Subcutaneous abdominal adipose tissue (tissue), 5 donors: ENCODE data around the gene SHROOM3.

Experiments
- H3K27ac ChIP-seq: one replicate; pipeline ENCODE4 v1.7.0; 2013; ENCODE audit warnings: low read depth, mild to moderate bottlenecking, inconsistent platforms, low read length, moderate library complexity
- H3K27me3 ChIP-seq, 5 donors: one replicate each; pipeline ENCODE4 v1.7.0; 2013; ENCODE audit warnings: low read length in 5 of 5, inconsistent platforms in 1 of 5; ENCODE audit not compliant: control insufficient read depth in 5 of 5, insufficient read depth in 4 of 5
- H3K36me3 ChIP-seq, 5 donors: one replicate each; pipeline ENCODE4 v1.7.0; 2013; ENCODE audit warnings: low read length in 5 of 5; ENCODE audit not compliant: control insufficient read depth in 5 of 5, insufficient read depth in 5 of 5
- H3K4me1 ChIP-seq, 5 donors: one replicate each; pipeline ENCODE4 v1.7.0; 2013; ENCODE audit warnings: low read length in 5 of 5, mild to moderate bottlenecking in 3 of 5, moderate library complexity in 1 of 5; ENCODE audit not compliant: control insufficient read depth in 5 of 5, insufficient read depth in 5 of 5
- H3K4me3 ChIP-seq, 5 donors: one replicate each; pipeline ENCODE4 v1.7.0; 2013; ENCODE audit warnings: low read length in 5 of 5, low read depth in 1 of 5
- H3K9ac ChIP-seq, 5 donors: one replicate each; pipeline ENCODE4 v1.7.0; 2013; ENCODE audit warnings: low read length in 5 of 5, mild to moderate bottlenecking in 4 of 5, moderate library complexity in 3 of 5
- H3K9me3 ChIP-seq, 5 donors: one replicate each; pipeline ENCODE4 v1.7.0; 2013; ENCODE audit warnings: low read length in 5 of 5; ENCODE audit not compliant: control insufficient read depth in 5 of 5
- donor health status: healthy.
- donor health status: healthy.
- donor health status: healthy.
- donor health status: healthy.
- donor health status: healthy.

The SHROOM3 gene

DNA sequence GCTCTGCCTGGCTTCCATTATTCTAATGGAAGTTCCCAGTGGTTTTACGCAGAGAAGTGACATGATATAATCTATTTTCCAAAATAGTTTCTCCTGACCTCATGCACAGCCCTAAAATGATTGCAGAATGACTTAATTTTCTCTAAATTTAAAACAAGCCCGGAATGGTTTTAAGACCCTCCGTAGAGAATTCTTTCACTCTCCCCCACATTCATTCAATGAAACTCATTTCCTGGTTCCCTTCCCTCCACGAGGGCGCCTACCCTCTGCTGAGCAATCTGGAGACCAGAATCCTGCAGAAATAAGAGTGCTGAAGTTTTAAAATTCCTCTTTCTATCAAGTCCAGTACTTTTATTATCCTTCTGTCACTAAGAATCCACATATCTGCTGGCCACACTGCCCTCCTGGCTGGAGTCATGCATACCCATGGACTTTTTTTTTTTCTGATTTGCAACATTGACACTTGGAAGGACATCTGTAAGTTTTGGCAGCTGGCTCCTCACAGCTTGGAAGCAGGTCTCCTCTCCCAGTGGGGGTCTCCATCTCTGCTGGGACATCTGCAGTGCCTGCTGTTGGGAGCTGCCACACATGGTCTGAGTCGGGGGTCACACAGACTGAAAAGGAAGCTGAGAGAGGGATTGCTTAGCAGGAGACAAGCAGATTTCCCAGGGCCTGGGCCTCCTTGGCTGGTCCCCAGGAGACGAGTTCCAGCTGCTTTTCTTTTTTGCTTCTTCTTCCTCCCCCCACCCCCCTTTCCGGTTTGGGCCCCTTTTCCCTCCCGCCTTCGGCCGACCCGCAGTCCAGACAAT lies 376.8 kb downstream of the SHROOM3 start:
- Histone ChIP-seq H3K4me1 (peaks cover 0 to 33% (median 27%) of the 10 kb centered on the region in 5 donors), H3K4me3 (no peak overlapping the region), H3K27ac (peak overlapping the region; percentile 40), H3K27me3 (no peaks in the 10 kb centered on the region), H3K36me3 (no peaks in the 10 kb centered on the region), H3K9me3 (peaks cover 0 to 3% (median 0%) of the 10 kb centered on the region in 5 donors), H3K9ac (no peak overlapping the region)

DNA sequence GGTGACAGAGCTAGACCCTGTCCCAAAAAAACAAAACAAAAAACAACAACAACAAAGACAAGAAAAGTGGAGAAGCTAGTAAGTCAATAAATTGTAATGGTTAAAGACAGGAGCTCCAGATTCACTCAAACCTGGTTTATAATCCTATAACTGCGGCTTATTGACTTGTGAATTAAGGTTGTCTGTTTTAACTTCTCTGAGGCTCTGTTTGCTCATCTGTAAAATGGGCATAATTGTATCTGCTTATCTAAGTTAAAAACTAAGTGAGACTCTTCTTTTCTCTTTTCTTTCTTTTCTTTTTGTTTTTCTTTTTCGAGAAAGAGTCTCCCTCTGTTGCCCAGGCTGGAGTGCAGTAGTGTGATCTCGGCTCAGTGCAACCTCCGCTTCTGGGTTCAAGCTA lies 378.0 kb downstream of the SHROOM3 start:
- H3K36me3 ChIP-seq, result no peaks in the 10 kb centered on the region
- H3K9ac ChIP-seq, result no peak overlapping the region
- H3K27me3 ChIP-seq, result no peaks in the 10 kb centered on the region
- H3K4me1 ChIP-seq, result peaks cover 0 to 33% (median 27%) of the 10 kb centered on the region in 5 donors
- peaks cover 0 to 3% (median 0%) of the 10 kb centered on the region in 5 donors for H3K9me3 ChIP-seq
- no peak overlapping the region for H3K27ac ChIP-seq
- H3K4me3 ChIP-seq, result no peak overlapping the region

DNA sequence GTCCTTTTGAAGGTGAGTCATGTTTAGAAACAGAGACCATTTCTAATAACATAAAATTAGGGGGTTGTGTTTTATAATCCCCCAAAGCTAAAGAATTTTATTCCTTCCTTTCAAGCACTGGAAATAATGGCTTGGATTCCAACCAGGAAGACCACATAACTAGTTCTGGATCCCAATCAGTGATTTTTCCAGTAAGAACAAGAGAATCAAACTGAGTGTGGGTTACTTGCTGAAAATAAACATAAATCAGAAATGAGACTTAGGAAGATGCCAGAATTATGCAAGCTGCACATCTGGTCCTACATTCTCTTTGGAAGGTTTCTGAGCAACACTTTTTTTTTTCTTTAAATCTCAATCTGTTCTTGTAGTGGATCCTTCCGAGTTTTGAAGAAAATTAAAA lies 386.6 kb downstream of the SHROOM3 start:
- Histone ChIP-seq H3K27me3 (no peaks in the 10 kb centered on the region), H3K4me3 (no peak overlapping the region), H3K27ac (peak overlapping the region; percentile 4), H3K9ac (no peak overlapping the region), H3K36me3 (no peaks in the 10 kb centered on the region), H3K9me3 (no peaks in the 10 kb centered on the region), H3K4me1 (peaks cover 2 to 14% (median 6%) of the 10 kb centered on the region in 5 donors)

DNA sequence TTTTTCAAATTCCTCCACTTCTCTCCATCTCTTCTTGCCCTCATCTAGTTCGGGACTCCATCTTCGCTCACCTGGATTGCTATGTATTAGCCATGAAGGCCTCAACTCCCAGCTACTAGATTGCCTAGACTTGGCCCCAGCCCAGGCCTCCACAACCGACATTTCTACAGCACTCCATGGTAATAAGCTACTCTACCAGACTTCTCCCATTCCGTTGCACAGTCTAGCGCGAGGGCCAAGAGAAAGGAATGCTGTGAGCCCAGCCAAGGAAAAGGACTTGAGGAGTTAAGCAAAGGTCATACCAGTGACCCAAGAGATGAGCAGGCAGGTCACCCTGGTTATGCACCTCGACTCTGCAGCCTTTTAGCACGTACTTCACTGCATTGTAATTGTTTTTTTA lies 387.3 kb downstream of the SHROOM3 start:
- H3K4me1 ChIP-seq, result peaks cover 2 to 14% (median 6%) of the 10 kb centered on the region in 5 donors
- peak overlapping the region; percentile 4 for H3K27ac ChIP-seq
- H3K27me3 ChIP-seq, result no peaks in the 10 kb centered on the region
- H3K9ac ChIP-seq, result no peak overlapping the region
- no peaks in the 10 kb centered on the region for H3K9me3 ChIP-seq
- H3K36me3 ChIP-seq, result no peaks in the 10 kb centered on the region
- H3K4me3 ChIP-seq, result no peak overlapping the region

DNA sequence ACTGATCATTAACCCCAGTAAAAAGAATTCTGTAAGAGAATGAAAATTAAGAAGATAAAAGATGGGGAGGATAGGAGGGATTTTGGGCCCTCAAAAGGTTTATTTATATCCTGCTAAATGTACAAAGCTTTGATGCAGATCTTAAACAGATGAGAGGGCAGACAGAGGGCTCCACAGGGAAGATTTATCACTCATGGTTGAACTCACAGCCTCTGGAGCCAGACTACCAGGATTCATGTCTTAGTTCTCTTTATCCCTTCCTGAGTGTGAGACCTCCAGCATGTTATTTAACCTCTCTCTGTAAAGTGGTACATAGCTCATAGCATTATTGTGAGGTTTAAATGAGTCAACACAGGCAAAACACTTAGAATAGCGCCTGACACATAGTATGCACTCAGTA lies 388.5 kb downstream of the SHROOM3 start:
- Histone ChIP-seq H3K36me3 (no peaks in the 10 kb centered on the region), H3K9me3 (no peaks in the 10 kb centered on the region), H3K27me3 (no peaks in the 10 kb centered on the region), H3K4me1 (peaks cover 2 to 14% (median 6%) of the 10 kb centered on the region in 5 donors), H3K9ac (no peak overlapping the region), H3K4me3 (no peak overlapping the region), H3K27ac (no peak overlapping the region)

DNA sequence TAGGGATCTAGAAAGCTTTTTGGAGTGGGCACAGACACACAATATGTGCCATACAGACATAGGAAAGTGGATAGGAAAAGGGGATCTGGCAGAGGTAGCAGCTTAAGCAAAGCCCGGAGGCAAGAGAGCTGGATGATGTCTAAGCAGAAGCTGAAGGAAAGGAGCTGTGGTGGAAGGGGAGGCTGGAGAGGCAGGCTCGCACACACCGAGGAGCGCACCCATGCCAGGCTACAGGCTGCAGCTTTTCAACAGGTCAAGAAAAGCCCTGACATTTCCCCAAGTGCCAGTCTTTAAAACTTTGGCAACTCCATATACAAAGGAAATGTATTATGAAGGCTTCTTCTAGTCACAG lies 395.6 kb downstream of the SHROOM3 start:
- peak overlapping the region; percentile 80 for H3K27ac ChIP-seq

DNA sequence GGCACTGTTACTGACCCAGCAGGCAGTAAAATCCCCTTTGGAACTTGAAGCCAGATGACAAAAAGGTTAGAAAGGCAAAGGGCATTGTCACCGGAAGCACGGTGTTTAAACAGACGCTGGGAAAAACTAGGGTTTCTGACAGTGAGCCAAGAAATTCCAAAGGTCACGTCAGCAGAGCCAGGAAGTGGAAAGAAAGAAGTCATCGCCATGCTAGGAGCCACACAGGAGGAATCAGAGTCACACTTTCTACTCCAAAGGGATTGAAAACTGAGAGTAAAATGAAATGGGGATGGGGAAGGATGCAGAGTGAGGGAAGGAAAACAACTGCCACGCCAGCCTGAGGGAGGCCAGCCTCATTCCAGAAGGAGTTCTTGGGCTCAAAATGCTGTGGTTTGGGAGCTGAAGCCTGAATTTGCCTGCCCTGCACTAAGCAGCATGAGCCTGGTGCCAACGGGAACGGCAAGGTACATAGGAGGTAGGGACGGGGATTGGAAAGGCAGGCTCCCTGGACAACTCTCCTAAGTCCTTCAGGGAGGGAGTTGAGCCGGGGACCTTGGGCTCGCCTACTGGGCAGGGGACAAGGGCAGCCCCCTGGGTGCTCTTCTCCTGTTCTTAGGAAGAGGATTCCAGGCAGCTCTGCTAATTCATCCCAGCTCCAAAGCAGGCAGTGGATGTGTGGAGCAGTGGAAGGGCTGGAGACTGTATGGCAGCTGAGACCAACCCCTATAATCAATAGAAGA lies 396.1 kb downstream of the SHROOM3 start:
- no peaks in the 10 kb centered on the region for H3K36me3 ChIP-seq
- H3K9me3 ChIP-seq, result no peaks in the 10 kb centered on the region
- peak overlapping the region in 3 of 5 donors; percentile 13 to 40 (median 32) for H3K4me3 ChIP-seq
- H3K4me1 ChIP-seq, result peaks cover 9 to 25% (median 20%) of the 10 kb centered on the region in 5 donors
- peak overlapping the region in 3 of 5 donors; percentile 38 to 54 (median 53) for H3K9ac ChIP-seq
- no peaks in the 10 kb centered on the region for H3K27me3 ChIP-seq
- H3K27ac ChIP-seq, result peak overlapping the region; percentile 80

More for the DNA sequence above, 395.6 kb downstream of the SHROOM3 start:
- Histone ChIP-seq H3K9ac (peak overlapping the region in 4 of 5 donors; percentile 38 to 54 (median 46)), H3K4me3 (peak overlapping the region in 4 of 5 donors; percentile 23 to 40 (median 32)), H3K27me3 (no peaks in the 10 kb centered on the region), H3K4me1 (peaks cover 9 to 25% (median 20%) of the 10 kb centered on the region in 5 donors), H3K9me3 (no peaks in the 10 kb centered on the region), H3K36me3 (no peaks in the 10 kb centered on the region)

DNA sequence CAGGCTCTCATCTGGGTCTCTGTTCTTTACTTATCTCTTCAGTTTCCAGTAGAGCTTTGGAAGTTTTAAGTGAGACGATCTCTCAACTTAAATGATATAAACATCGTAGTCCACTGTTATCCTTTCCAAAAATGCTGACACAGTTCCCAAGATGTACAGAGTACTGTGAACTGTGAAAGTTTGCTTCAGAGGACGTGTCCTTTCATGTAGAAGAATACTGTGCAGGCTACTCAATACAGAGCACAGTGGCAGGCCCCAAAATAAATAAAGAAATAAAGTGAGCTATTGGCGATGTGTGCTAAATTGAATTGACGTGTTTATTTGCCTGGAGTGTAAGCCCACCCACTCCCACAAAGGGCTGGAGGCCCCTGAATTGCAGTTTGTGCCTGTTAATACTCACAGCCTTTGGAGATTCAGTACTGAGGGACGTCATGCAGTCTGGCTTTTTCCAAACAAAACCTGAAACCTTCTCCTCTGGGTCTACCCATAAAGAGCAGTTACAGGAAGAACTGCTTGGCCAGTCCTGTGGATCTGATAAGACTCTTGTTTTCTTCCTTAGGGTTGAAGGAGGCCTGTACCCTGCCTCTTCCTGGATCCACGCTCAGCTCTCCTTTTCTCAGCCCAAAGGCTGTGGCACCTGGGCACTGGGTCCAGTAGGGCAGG lies 396.8 kb downstream of the SHROOM3 start:
- peak overlapping the region; percentile 80 for H3K27ac ChIP-seq
- H3K4me1 ChIP-seq, result peaks cover 11 to 25% (median 20%) of the 10 kb centered on the region in 5 donors
- no peaks in the 10 kb centered on the region for H3K9me3 ChIP-seq
- no peaks in the 10 kb centered on the region for H3K36me3 ChIP-seq
- peak overlapping the region in 1 of 5 donors; percentile 28 for H3K9ac ChIP-seq
- no peaks in the 10 kb centered on the region for H3K27me3 ChIP-seq
- H3K4me3 ChIP-seq, result peak overlapping the region in 1 of 5 donors; percentile 40
